GM13977 (cell line): ENCODE data around the gene TMEM82.

Experiments
- DNase-seq: peaks from one replicate; pipeline ENCODE4 v3.0.0; 2012; ENCODE audit warnings: low spot score
- CTCF ChIP-seq: IDR thresholded peaks from 2 replicates; pipeline ENCODE4 v1.5.1; 2012; ENCODE audit warnings: mild to moderate bottlenecking, control low read depth; ENCODE audit not compliant: insufficient read depth; ENCODE audit errors: extremely low read depth, missing control alignments
- in situ Hi-C: fragments of 300-500 bp; cut with MboI; formaldehyde crosslinking; loops from one replicate; pipeline ENCODE4 v1.12.0; 2022; ENCODE audit warnings: low sequenced_read_pairs, low pct_unique_long_range_greater_than_20kb, mixed read lengths, inconsistent platforms; ENCODE audit not compliant: unreplicated experiment

Gene TMEM82

GRCh38 chr1:15738416-15739113 is 3.7 kb upstream of the TMEM82 start:
- in situ Hi-C loops = no loop called here
- TF ChIP-seq CTCF = no peak
- DNase-seq = no peak

GRCh38 chr1:15739259-15739658 is 3.0 kb upstream of the TMEM82 start:
- no peak for DNase-seq
- in situ Hi-C loops = no loop called here
- TF ChIP-seq CTCF = no peak

GRCh38 chr1:15739745-15740144 is 2.6 kb upstream of the TMEM82 start:
- no peak for DNase-seq
- TF ChIP-seq CTCF = peak; percentile 7
- in situ Hi-C loops = no loop called here

GRCh38 chr1:15740924-15741850 is 1.1 kb upstream of the TMEM82 start:
- peak; percentile 98 for TF ChIP-seq CTCF
- DNase-seq = peak; percentile 90
- in situ Hi-C loops = no loop called here

GRCh38 chr1:15744122-15744679 is 1.9 kb downstream of the TMEM82 start:
- in situ Hi-C loops = no loop called here
- no peak for TF ChIP-seq CTCF
- no peak for DNase-seq

- in situ Hi-C loops = no loop called here
- no peak for DNase-seq
- no peak for TF ChIP-seq CTCF
Measured at GRCh38 chr1:15747378-15747777, 5.1 kb downstream of the TMEM82 start.
